Measurements from ENCODE around the gene IGFALS. TPM values are rescaled to one million over a fixed set of nuclear protein-coding genes. Genes with fewer than 3 reads are reported as not detected.

The IGFALS gene
- total and polyA plus RNA-seq, 2 of the 4 experiments (the other 2 are of a cell fraction) = not detected

GRCh38 chr16:1788095-1788707 lies 5.3 kb downstream of the IGFALS start:
- Histone ChIP-seq H3K4me1 (ENCODE audit: control insufficient read depth, insufficient read depth, low read length) (no peaks in the 10 kb centered on the region), H4K8ac (ENCODE audit: low read depth in 2 of 2, low read length in 2 of 2) (no peak overlapping the region), H3K23ac (ENCODE audit: low read depth, low read length) (no peak overlapping the region), H3K4ac (ENCODE audit: low read depth, low read length) (no peak overlapping the region), H2BK120ac (ENCODE audit: low read depth, low read length) (no peak overlapping the region), H3K27ac (ENCODE audit: insufficient read depth, low read length) (no peak overlapping the region), H3K27me3 (ENCODE audit: control insufficient read depth, insufficient read depth, low read length) (no peaks in the 10 kb centered on the region), H3K4me3 (ENCODE audit: insufficient read depth, low read depth, low read length) (no peak overlapping the region), H4K20me1 (ENCODE audit: insufficient read depth, low read length) (peaks cover 38% of the 10 kb centered on the region), H3K9me1 (ENCODE audit: insufficient read depth, low read length) (peaks cover 4% of the 10 kb centered on the region; the same call in 1 of the 2 replicates), H3K79me1 (ENCODE audit: low read depth in 1 of 2, low read length in 2 of 2) (peaks cover 12 to 38% of the 10 kb centered on the region in 2 experiments; a peak in 3 of 4 replicates), H2BK15ac (ENCODE audit: low read depth, low read length) (no peak overlapping the region), H2BK5ac (ENCODE audit: low read depth, low read length, poor library complexity, severe bottlenecking) (no peak overlapping the region), H2AFZ (replicated peaks; ENCODE audit: low read length, poor library complexity) (no peak overlapping the region), H3K36me3 (ENCODE audit: control insufficient read depth, insufficient read depth, low read length) (peaks cover 36% of the 10 kb centered on the region), H2BK20ac (ENCODE audit: low read depth, low read length) (no peak overlapping the region), H3K9me3 (ENCODE audit: control insufficient read depth, insufficient read depth, low read length) (no peaks in the 10 kb centered on the region), H2AK9ac (replicated peaks; ENCODE audit: low read depth, low read length, poor library complexity) (no peak overlapping the region), H2AK5ac (ENCODE audit: low read depth, low read length) (no peak overlapping the region), H3K4me2 (ENCODE audit: low read depth, low read length) (no peak overlapping the region), H3K9ac (ENCODE audit: low read depth, low read length) (no peak overlapping the region), H3K14ac (replicated peaks; ENCODE audit: low read depth, low read length) (no peak overlapping the region), H4K91ac (ENCODE audit: insufficient read depth, low read depth, low read length) (no peak overlapping the region), H4K5ac (ENCODE audit: low read depth, low read length) (no peak overlapping the region), H3K18ac (ENCODE audit: low read depth, low read length) (no peak overlapping the region), H3K56ac (ENCODE audit: extremely low read depth, insufficient read depth, low read length) (no peak overlapping the region)
- in situ Hi-C loops (cut with MboI; ENCODE audit: low sequenced_read_pairs) = no loop called here
- TF ChIP-seq NFE2L2 (IDR thresholded peaks at IDR 0.05; ENCODE audit: low read depth, low read length) (no peak), USF2 (IDR thresholded peaks at IDR 0.05; ENCODE audit: low read depth, low read length) (no peak), MAFK (IDR thresholded peaks at IDR 0.05; ENCODE audit: low read depth, low read length) (no peak), ELK1 (IDR thresholded peaks at IDR 0.05; ENCODE audit: borderline replicate concordance, low read depth, low read length) (no peak), RAD21 (IDR thresholded peaks at IDR 0.05; ENCODE audit: low read length) (no peak), RFX5 (IDR thresholded peaks at IDR 0.05; ENCODE audit: low read depth, low read length) (no peak), FOS (IDR thresholded peaks at IDR 0.05; ENCODE audit: low read depth, low read length) (no peak), SMC3 (IDR thresholded peaks at IDR 0.05; ENCODE audit: low read depth, low read length) (no peak), CHD1 (IDR thresholded peaks at IDR 0.05; ENCODE audit: low read depth, low read length) (no peak), RCOR1 (IDR thresholded peaks at IDR 0.05; ENCODE audit: insufficient replicate concordance, low read length) (no peak), POLR2A (IDR thresholded peaks at IDR 0.05; ENCODE audit: low read depth, low read length) (no peak), CEBPB (IDR thresholded peaks at IDR 0.05; ENCODE audit: low read depth, low read length) (no peak), MXI1 (IDR thresholded peaks at IDR 0.05; ENCODE audit: borderline replicate concordance, low read depth, low read length) (no peak), BHLHE40 (IDR thresholded peaks at IDR 0.05; ENCODE audit: low read depth, low read length) (no peak), CTCF (conservative IDR thresholded peaks at IDR 0.05; ENCODE audit: low read depth, low read length) (no peak), MAZ (IDR thresholded peaks at IDR 0.05; ENCODE audit: borderline replicate concordance, low read depth, low read length) (no peak)
- intact Hi-C loops (cut with micrococcal nuclease) = no loop called here
- 96% methylated on average over 11 of the region's 38 CpGs; no CpG with 5 or more reads in 1 of the 2 experiments for WGBS, 2 experiments (ENCODE audit: extremely low coverage in 2 of 2, insufficient read length in 1 of 2)
- DNase-seq = no peak
- BruUV-seq (replicated peaks) = no TSS peak
- ChIA-PET CTCF (no interaction called here), POLR2A (ENCODE audit: unreplicated experiment) (no interaction called here)
- no peak for ATAC-seq (ENCODE audit: low read depth)
- dilution Hi-C loops (cut with HindIII; ENCODE audit: low sequenced_read_pairs, unreplicated experiment) = no loop called here
